ENCODE measurements around the gene RBFOX1. TPM values are rescaled to one million over a fixed set of nuclear protein-coding genes. Genes with fewer than 3 reads are reported as not detected.

The RBFOX1 gene
- total and polyA plus RNA-seq, 10 of the 15 experiments (the other 5 are each of a cell fraction or from before 2014, with no cell fraction given), result 0.87 TPM; not detected in 9

DNA sequence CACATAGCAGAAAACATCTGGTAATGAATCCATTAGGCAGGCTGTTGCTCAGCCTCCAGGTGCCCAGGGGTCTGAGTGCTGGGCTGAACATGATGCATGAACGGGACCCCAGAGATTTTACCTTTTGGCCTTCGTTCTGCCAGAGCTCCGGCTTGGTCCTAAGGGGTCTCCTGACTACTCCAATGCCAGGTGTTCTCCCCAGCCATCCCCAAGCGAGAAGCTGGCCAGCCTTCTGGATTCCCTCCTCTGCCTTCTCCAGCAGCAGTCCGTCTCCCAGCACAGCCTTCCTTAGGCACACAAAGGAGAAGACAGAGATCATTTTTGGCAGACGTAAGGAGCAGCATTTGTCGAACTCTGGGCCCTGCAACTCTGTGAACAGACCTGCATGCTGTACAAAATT lies 109.4 kb downstream of the RBFOX1 start (continued):
- no peak for TF ChIP-seq FOXM1 (IDR thresholded peaks at IDR 0.05; ENCODE audit: low read depth, low read length)
- TF ChIP-seq HCFC1 (IDR thresholded peaks at IDR 0.05; ENCODE audit: low read length), result no peak
- no peak for TF ChIP-seq GATAD2B (conservative IDR thresholded peaks at IDR 0.05; ENCODE audit: low read depth)
- no peak for TF ChIP-seq EED (IDR thresholded peaks at IDR 0.05; ENCODE audit: low read depth)
- TF ChIP-seq KLF5 (IDR thresholded peaks at IDR 0.05; ENCODE audit: partially characterized antibody), result no peak

DNA sequence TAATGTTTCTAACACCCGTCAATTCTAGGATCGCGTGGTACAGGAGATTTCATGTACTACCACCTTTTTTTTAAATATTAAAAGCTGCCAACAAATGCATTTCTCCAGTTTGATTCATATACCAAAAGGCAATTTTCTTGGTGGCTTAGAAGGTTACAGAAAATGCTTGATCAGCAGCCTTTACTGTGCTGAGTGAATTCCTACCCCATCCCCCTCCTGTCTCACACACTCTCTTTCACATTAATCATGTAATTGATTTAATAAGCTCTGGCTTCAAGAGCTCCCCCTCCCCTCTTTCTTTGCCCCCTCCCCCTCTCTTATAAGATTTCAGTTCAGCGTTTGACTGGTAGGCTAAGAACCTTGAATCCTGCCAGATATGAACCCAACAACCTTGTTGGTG lies 110.5 kb downstream of the RBFOX1 start:
- FAIRE-seq (no peak), ATAC-seq (no peak), DNase-seq (ENCODE audit: low read depth, low spot score) (no peak)
- WGBS (ENCODE audit: insufficient coverage, insufficient replicate concordance, low lambda C conversion rate, missing lambda C conversion rate), result 60% methylated on average over 3 of the region's 4 CpGs
- Histone ChIP-seq H3K9ac (ENCODE audit: control insufficient read depth, insufficient read depth, low read length) (no peak overlapping the region), H3K27me3 (replicated peaks in 1 of 2; ENCODE audit: control insufficient read depth in 2 of 2, insufficient read depth in 2 of 2, low read length in 1 of 2) (no peaks in the 10 kb centered on the region), H3K4me3 (no peak overlapping the region), H3K36me3 (ENCODE audit: control insufficient read depth in 2 of 2, insufficient read depth in 2 of 2, low read length in 1 of 2) (no peaks in the 10 kb centered on the region), H3K4me1 (ENCODE audit: control insufficient read depth, insufficient read depth, low read length) (no peaks in the 10 kb centered on the region), H2AFZ (ENCODE audit: control insufficient read depth, low read depth, low read length) (no peak overlapping the region), H3K79me2 (ENCODE audit: control insufficient read depth, insufficient read depth, low read length) (no peaks in the 10 kb centered on the region), H3K27ac (ENCODE audit: control insufficient read depth, insufficient read depth) (no peak overlapping the region), H4K20me1 (ENCODE audit: control insufficient read depth, insufficient read depth) (no peaks in the 10 kb centered on the region), H3K9me3 (replicated peaks; ENCODE audit: control insufficient read depth, insufficient read depth, low read length) (no peaks in the 10 kb centered on the region; the same call in 2 of the 3 replicates), H3K4me2 (ENCODE audit: control insufficient read depth, insufficient read depth) (no peak overlapping the region)
- BruUV-seq (replicated peaks), result no TSS peak
- SMC1A ChIA-PET (ENCODE audit: uncharacterized antibody, unreplicated experiment), result no interaction called here
- POLR2A ChIA-PET, result no interaction called here
- intact Hi-C loops (cut with micrococcal nuclease; ENCODE audit: unreplicated experiment) (no loop called here), in situ Hi-C loops (cut with MboI) (no loop called here)
- CTCF ChIA-PET, result no interaction called here
- RAD21 ChIA-PET (ENCODE audit: unreplicated experiment), result no interaction called here
- TF ChIP-seq SUPT20H (IDR thresholded peaks at IDR 0.05; ENCODE audit: borderline replicate concordance, control insufficient read depth, low read depth, low read length), result no peak
- TF ChIP-seq ZNF384 (IDR thresholded peaks at IDR 0.05; ENCODE audit: borderline replicate concordance, low read depth, low read length), result no peak
- no peak for TF ChIP-seq SRF (IDR thresholded peaks at IDR 0.05; ENCODE audit: low read depth in 2 of 2, low read length in 2 of 2)
- TF ChIP-seq NRF1 (conservative IDR thresholded peaks at IDR 0.05; ENCODE audit: low read depth, low read length), result no peak
- TF ChIP-seq JUNB (IDR thresholded peaks at IDR 0.05), result no peak
- TF ChIP-seq, protein P1, sequence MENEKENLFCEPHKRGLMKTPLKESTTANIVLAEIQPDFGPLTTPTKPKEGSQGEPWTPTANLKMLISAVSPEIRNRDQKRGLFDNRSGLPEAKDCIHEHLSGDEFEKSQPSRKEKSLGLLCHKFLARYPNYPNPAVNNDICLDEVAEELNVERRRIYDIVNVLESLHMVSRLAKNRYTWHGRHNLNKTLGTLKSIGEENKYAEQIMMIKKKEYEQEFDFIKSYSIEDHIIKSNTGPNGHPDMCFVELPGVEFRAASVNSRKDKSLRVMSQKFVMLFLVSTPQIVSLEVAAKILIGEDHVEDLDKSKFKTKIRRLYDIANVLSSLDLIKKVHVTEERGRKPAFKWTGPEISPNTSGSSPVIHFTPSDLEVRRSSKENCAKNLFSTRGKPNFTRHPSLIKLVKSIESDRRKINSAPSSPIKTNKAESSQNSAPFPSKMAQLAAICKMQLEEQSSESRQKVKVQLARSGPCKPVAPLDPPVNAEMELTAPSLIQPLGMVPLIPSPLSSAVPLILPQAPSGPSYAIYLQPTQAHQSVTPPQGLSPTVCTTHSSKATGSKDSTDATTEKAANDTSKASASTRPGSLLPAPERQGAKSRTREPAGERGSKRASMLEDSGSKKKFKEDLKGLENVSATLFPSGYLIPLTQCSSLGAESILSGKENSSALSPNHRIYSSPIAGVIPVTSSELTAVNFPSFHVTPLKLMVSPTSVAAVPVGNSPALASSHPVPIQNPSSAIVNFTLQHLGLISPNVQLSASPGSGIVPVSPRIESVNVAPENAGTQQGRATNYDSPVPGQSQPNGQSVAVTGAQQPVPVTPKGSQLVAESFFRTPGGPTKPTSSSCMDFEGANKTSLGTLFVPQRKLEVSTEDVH (IDR thresholded peaks at IDR 0.05; ENCODE audit: low read depth, partially characterized antibody), result no peak
- TF ChIP-seq, protein P2, sequence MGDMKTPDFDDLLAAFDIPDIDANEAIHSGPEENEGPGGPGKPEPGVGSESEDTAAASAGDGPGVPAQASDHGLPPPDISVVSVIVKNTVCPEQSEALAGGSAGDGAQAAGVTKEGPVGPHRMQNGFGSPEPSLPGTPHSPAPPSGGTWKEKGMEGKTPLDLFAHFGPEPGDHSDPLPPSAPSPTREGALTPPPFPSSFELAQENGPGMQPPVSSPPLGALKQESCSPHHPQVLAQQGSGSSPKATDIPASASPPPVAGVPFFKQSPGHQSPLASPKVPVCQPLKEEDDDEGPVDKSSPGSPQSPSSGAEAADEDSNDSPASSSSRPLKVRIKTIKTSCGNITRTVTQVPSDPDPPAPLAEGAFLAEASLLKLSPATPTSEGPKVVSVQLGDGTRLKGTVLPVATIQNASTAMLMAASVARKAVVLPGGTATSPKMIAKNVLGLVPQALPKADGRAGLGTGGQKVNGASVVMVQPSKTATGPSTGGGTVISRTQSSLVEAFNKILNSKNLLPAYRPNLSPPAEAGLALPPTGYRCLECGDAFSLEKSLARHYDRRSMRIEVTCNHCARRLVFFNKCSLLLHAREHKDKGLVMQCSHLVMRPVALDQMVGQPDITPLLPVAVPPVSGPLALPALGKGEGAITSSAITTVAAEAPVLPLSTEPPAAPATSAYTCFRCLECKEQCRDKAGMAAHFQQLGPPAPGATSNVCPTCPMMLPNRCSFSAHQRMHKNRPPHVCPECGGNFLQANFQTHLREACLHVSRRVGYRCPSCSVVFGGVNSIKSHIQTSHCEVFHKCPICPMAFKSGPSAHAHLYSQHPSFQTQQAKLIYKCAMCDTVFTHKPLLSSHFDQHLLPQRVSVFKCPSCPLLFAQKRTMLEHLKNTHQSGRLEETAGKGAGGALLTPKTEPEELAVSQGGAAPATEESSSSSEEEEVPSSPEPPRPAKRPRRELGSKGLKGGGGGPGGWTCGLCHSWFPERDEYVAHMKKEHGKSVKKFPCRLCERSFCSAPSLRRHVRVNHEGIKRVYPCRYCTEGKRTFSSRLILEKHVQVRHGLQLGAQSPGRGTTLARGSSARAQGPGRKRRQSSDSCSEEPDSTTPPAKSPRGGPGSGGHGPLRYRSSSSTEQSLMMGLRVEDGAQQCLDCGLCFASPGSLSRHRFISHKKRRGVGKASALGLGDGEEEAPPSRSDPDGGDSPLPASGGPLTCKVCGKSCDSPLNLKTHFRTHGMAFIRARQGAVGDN (IDR thresholded peaks at IDR 0.05), result no peak
- TF ChIP-seq KAT2A (conservative IDR thresholded peaks at IDR 0.05; ENCODE audit: control insufficient read depth, low read depth, low read length), result no peak
- no peak for TF ChIP-seq ESRRA (IDR thresholded peaks at IDR 0.05; ENCODE audit: low read length)
- no peak for TF ChIP-seq FOXM1 (IDR thresholded peaks at IDR 0.05; ENCODE audit: low read depth, low read length)
- TF ChIP-seq, protein P3, sequence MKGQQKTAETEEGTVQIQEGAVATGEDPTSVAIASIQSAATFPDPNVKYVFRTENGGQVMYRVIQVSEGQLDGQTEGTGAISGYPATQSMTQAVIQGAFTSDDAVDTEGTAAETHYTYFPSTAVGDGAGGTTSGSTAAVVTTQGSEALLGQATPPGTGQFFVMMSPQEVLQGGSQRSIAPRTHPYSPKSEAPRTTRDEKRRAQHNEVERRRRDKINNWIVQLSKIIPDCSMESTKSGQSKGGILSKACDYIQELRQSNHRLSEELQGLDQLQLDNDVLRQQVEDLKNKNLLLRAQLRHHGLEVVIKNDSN (IDR thresholded peaks at IDR 0.05; ENCODE audit: borderline replicate concordance, extremely low read length, insufficient read depth, low read depth, low read length), result no peak
- TF ChIP-seq SREBF2 (IDR thresholded peaks at IDR 0.05; ENCODE audit: low read length), result no peak
- no peak for TF ChIP-seq BACH1 (IDR thresholded peaks at IDR 0.05; ENCODE audit: borderline replicate concordance)

Data from GM12878 (cell line).